Effector memory CD4-positive, alpha-beta T cell (primary cell): Measurements from ENCODE around the gene TMOD2.
A peak's percentile ranks its signal among the peaks of the same experiment; 100 is the strongest.

Experiments
- DNase-seq, 3 donors: peaks; one replicate each; pipeline ENCODE4 v3.0.0-alpha.2; 2020
- H3K27ac ChIP-seq: 2 replicates; pipeline ENCODE4 v1.7.0; 2013; ENCODE audit warnings: mild to moderate bottlenecking, low read length, moderate library complexity; ENCODE audit not compliant: insufficient read depth, poor library complexity, severe bottlenecking
- H3K27me3 ChIP-seq: replicated peaks from 2 replicates; pipeline ENCODE4 v1.7.0; 2013; ENCODE audit warnings: mild to moderate bottlenecking, low read length; ENCODE audit not compliant: insufficient read depth, control insufficient read depth, poor library complexity, severe bottlenecking
- H3K36me3 ChIP-seq: 2 replicates; pipeline ENCODE4 v1.7.0; 2013; ENCODE audit warnings: mild to moderate bottlenecking, low read length, moderate library complexity; ENCODE audit not compliant: control insufficient read depth, insufficient read depth
- H3K4me1 ChIP-seq: 2 replicates; pipeline ENCODE4 v1.7.0; 2013; ENCODE audit warnings: low read length, mild to moderate bottlenecking; ENCODE audit not compliant: control insufficient read depth, insufficient read depth, poor library complexity, severe bottlenecking
- H3K4me3 ChIP-seq: 2 replicates; pipeline ENCODE4 v1.7.0; 2013; ENCODE audit warnings: low read length, low read depth, mild to moderate bottlenecking; ENCODE audit not compliant: insufficient read depth, poor library complexity, severe bottlenecking
- H3K9me3 ChIP-seq: 2 replicates; pipeline ENCODE4 v1.7.0; 2013; ENCODE audit warnings: mild to moderate bottlenecking, low read length, moderate library complexity; ENCODE audit not compliant: control insufficient read depth

Gene TMOD2

DNA sequence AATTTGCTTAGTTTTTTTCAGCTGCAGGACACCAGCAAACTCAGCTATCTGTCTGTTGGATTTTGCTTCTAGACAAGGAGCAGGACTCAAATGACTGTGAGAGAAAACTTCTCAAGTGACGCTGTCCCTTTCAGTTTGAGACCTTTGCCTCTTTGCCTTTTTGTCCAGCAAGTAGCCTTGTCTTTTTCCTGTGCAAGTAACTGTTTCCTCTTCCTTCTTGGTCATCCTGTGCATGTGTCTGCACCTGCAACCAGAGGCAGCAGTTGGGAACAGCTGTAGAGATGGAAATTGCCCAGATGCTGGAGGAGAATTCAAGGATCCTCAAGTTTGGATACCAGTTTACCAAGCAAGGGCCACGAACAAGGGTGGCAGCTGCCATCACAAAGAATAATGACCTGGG, 54.7 kb downstream of the TMOD2 start:
- H3K4me3 ChIP-seq, result no peak overlapping the region
- no peaks in the 10 kb centered on the region for H3K4me1 ChIP-seq
- no peaks in the 10 kb centered on the region for H3K9me3 ChIP-seq
- peaks cover 20% of the 10 kb centered on the region for H3K36me3 ChIP-seq
- no peaks in the 10 kb centered on the region for H3K27me3 ChIP-seq
- H3K27ac ChIP-seq, result no peak overlapping the region
- DNase-seq, result no peak

DNA sequence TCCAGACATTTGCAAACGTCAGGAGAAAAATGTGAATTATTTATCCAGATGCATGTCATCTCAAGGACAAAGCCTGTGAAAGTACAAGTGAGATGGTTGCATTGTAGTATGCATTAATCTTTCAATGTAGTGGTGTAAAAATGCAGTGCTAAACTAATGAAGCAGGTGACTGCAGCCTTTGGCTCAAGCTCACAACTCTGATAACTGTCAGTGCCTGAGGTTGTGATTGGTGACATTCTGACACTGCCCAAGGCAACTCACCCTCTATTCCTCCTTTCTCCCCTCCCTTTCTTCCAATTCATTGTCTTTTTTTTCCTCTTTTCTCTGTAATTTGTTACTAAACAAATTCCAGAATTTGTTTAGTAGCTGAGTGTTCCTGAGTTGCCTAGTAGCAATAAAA, 58.1 kb downstream of the TMOD2 start:
- Histone ChIP-seq H3K27me3 (no peaks in the 10 kb centered on the region), H3K27ac (no peak overlapping the region), H3K36me3 (peaks cover 17% of the 10 kb centered on the region), H3K9me3 (no peaks in the 10 kb centered on the region), H3K4me3 (no peak overlapping the region), H3K4me1 (no peaks in the 10 kb centered on the region)
- DNase-seq, result no peak

DNA sequence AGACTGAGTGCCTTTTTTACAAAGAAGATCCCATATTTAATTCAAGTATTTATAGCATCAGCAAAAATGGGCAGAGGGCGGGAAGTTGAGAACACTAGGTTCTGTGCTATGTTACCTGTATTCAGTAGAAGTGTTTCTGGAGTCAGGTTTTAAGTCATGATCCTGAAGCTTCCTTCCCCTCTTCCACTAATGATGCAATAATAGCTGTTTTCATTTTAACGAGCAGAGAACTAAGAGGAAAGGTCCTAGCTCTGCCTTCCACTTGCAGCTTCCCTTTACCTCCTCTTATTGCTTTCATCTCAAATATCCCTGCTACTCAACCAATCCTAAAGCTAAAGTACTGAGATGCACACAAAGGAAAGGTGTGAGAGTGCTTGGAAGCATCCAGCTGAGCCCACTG, 61.2 kb downstream of the TMOD2 start:
- H3K9me3 ChIP-seq, result no peaks in the 10 kb centered on the region
- no peak overlapping the region for H3K27ac ChIP-seq
- H3K36me3 ChIP-seq, result peaks cover 9% of the 10 kb centered on the region
- no peak for DNase-seq
- no peaks in the 10 kb centered on the region for H3K27me3 ChIP-seq
- no peaks in the 10 kb centered on the region for H3K4me1 ChIP-seq
- no peak overlapping the region for H3K4me3 ChIP-seq

DNA sequence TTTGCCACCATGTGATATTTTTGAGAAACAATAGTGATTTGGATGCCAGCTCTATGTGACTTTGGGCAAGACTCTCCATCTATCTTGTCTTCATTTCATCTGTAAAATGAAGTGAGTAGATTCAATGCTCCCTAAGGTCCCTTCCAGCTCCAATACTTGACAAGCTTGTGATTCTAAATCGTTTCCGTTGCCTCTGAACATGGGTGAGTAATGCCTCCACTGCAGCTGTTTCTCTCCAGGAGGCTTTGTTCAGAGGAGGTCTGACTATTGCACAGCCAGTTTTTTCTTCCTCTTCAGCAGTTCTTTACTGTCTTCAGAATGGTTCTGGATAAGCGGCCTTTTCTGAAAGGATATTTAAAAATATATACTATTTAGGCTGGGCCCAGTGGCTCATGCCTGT, 63.2 kb downstream of the TMOD2 start:
- Histone ChIP-seq H3K4me3 (no peak overlapping the region), H3K27me3 (no peaks in the 10 kb centered on the region), H3K36me3 (no peaks in the 10 kb centered on the region), H3K9me3 (no peaks in the 10 kb centered on the region), H3K4me1 (no peaks in the 10 kb centered on the region), H3K27ac (no peak overlapping the region)
- no peak for DNase-seq

DNA sequence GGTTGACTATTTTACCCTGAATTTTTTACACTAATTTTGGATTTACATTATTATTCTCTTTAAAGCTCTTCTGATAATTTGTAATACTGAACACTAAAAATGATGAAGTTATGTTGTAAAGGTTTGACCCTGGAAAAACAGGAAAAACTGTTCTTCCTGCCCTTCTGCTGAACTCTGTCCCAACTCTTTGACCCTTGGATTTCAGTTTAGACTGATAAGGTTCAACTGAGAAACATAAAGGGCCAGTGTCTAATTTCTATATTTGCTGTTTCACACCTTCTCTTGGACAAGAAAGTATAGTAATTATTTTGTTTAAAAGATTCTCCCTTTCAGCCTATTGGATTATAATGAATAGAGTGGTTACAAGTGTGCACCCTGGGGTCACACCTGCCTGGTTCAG, 65.2 kb downstream of the TMOD2 start:
- H3K9me3 ChIP-seq, result no peaks in the 10 kb centered on the region
- no peaks in the 10 kb centered on the region for H3K36me3 ChIP-seq
- no peaks in the 10 kb centered on the region for H3K27me3 ChIP-seq
- no peak overlapping the region for H3K4me3 ChIP-seq
- no peak for DNase-seq
- no peak overlapping the region for H3K27ac ChIP-seq
- H3K4me1 ChIP-seq, result no peaks in the 10 kb centered on the region

DNA sequence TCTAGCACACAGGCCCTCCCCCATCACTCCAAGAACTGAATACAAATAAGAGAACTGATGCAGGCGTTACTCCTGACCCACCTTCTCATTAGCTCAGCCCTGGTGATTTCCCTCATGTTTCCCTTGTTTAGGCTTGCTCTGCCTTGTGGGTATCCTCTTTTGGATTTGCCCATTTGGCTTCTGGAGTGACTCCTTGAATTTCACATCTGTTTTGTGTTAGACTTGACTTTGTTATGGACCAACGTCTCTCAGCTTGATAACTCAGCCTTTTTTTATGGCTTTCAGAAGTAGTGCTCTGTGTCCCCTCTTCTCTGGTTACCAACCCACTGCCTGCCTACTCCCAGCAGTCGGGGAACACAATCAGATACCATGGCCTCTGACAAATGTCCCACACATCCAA, 66.8 kb downstream of the TMOD2 start:
- H3K27ac ChIP-seq, result no peak overlapping the region
- H3K4me1 ChIP-seq, result no peaks in the 10 kb centered on the region
- H3K36me3 ChIP-seq, result no peaks in the 10 kb centered on the region
- H3K4me3 ChIP-seq, result no peak overlapping the region
- H3K9me3 ChIP-seq, result no peaks in the 10 kb centered on the region
- H3K27me3 ChIP-seq, result no peaks in the 10 kb centered on the region
- DNase-seq, result no peak

DNA sequence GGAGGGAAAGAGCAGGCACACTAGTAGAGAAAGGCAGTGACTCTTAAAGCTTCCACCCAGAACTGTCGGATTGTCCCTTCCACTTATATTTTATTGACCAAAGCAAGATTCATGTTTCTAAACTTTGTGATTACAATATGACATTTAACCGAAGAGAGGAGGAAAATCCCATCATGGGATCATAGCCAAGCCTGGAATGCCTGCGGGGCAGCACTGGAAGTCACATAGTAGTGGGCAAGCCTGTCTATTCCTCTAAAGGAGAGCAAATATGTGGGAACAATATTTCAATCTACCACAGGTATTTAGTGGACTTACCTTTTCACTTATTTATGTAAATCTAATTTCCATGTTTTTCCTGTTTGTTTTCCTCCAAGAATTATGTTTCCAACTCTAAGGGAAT, 74.3 kb downstream of the TMOD2 start:
- no peaks in the 10 kb centered on the region for H3K9me3 ChIP-seq
- H3K4me1 ChIP-seq, result peaks cover 1% of the 10 kb centered on the region
- H3K27ac ChIP-seq, result no peak overlapping the region
- no peaks in the 10 kb centered on the region for H3K27me3 ChIP-seq
- H3K4me3 ChIP-seq, result no peak overlapping the region
- DNase-seq, result no peak
- H3K36me3 ChIP-seq, result no peaks in the 10 kb centered on the region

DNA sequence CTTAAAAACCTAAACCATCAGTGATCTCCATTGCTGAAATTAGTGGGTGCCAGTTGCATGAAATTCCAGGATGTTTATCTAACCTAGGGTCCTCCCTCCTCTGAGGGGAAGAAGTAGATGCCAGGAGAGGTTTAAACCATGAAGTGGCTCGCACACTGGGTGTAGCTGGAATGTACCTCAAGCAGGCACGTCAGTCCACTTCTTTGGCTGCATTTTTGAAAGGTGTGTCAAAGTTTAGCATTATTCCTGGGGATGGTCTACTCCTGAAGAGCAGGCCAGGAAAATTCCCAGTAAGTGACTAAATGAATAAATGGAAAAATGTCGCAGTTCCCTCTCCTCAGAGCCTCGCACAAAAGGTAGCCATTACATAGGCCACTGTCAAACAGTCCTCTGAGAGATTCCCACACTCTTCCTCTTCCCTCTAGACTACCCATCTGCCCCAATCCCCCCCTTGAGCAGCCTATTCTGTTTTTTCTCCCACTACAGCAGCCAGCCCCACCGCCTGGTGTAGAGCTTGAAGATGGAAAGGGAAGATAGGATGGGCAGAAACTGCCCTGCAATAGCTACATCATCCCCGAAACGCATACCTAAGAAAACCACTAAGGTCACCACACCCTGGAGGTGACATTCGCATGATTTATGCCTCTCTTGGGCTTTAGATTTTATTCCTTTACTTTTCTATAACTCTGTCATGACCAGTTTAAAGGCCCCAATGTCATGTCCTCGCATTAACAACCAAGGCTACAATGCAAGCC, 77.4 kb downstream of the TMOD2 start:
- DNase-seq, result no peak
- Histone ChIP-seq H3K27ac (peak overlapping the region; percentile 88), H3K4me3 (peak overlapping the region; percentile 86), H3K27me3 (no peaks in the 10 kb centered on the region), H3K4me1 (peaks cover 18% of the 10 kb centered on the region), H3K9me3 (no peaks in the 10 kb centered on the region), H3K36me3 (no peaks in the 10 kb centered on the region)

DNA sequence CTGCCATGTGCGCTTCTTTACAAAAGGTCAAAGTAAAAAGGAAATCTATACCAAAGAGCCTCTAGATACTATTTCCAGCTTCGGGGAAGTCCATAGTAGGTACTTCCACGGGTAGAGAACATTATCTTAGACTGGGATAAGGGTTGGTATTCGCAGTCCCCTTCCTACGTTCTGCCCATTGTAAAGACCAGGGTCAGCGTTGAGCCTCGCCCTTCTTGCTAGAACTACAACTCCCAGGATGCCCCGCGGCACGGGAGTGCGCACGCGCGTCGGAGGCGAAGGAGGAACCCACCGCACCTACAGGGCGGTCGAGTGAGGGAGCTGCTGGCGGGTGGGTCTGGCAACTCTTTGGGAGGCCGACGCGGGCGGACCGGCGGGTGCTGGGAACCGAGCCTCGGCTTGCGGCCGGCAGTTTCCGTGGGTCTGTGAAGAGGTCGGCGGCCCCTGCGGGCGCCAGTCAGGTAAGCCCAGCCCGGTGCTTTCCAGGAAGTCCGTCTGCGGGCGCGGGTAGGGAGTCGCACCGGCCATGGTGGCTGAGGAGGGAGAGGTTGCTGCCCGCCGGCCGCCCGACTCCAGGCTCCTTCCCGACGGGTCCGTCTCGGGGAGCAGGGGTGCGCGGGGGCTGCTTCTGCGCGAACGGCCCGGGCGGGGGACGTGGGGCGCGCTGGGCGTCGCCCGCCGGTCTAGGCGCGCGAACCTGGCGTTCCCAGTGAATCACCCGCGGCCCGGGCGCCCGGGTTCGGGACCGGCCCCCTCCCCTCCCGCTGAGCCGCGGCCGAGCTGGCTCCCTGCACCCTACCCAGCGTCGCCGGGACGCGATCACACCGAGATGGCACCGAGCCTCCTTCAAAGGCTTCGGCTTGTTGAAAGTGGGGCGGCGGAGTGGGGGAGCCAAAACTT, 78.2 kb downstream of the TMOD2 start, which contains the start of gene TMOD3:
TMOD3 (plus strand) TSS at position 278 of the 900 bp plus-strand sequence. CDS start 33,232 bp downstream, outside the sequence.
- peak; percentile 78 to 86 (median 80) for DNase-seq
- Histone ChIP-seq H3K4me3 (peak within 1 kb of the TSS; percentile 86), H3K27ac (peak within 1 kb of the TSS; percentile 88), H3K36me3 (no peaks in the 10 kb centered on the region), H3K9me3 (no peaks in the 10 kb centered on the region), H3K27me3 (no peaks in the 10 kb centered on the region), H3K4me1 (peaks cover 18% of the 10 kb centered on the region)

DNA sequence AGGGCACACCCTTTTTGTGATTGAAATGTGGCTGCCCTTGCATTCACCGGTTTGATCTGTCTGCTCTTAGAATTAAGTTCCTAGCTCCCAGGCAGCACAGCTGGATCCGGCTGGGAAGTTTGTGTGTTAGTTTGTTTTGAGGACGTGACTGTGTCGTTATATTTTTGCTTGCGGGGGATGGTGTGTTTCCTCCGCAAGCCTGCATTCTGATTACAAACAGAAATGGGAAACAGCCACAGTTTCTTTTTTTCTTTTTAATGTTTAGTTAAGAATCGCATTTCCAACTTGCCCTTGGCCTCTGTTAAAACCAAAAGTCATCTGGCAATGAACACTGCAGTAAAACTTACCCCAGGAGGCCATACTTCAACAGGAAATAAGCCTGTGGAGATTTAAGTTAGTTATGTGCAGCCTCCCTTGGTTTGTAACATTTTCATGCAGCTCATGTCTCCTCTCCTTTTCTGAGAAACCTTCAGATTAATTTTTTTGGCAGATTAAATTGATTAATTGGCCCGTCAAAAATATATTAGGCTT, 78.9 kb downstream of the TMOD2 start:
- Histone ChIP-seq H3K36me3 (no peaks in the 10 kb centered on the region), H3K9me3 (no peaks in the 10 kb centered on the region), H3K4me3 (peak overlapping the region; percentile 86), H3K27me3 (no peaks in the 10 kb centered on the region), H3K27ac (peak overlapping the region; percentile 88), H3K4me1 (peaks cover 18% of the 10 kb centered on the region)
- no peak for DNase-seq
